Measurements from ENCODE around the gene SLIT1. TPM values are rescaled to one million over a fixed set of nuclear protein-coding genes. Genes with fewer than 3 reads are reported as not detected.

SLIT1 gene
- total and polyA plus RNA-seq, 2 of the 8 experiments (the other 6 are each of a cell fraction or from before 2014, with no cell fraction given) = 0.70 to 0.88 TPM

- Histone ChIP-seq H2AFZ (ENCODE audit: low read length) (no peak overlapping the region), H3K56ac (replicated peaks; ENCODE audit: insufficient read length, low read depth, low read length) (no peak overlapping the region), H3K36me3 (ENCODE audit: control insufficient read depth in 2 of 4, insufficient read depth in 4 of 4, low read length in 3 of 4) (peaks cover 3 to 15% (median 6%) of the 10 kb centered on the region in 4 experiments; a peak in 4 of 8 replicates), H2BK120ac (replicated peaks; ENCODE audit: low read depth, low read length) (no peak overlapping the region), H2AK5ac (ENCODE audit: low read depth, low read length) (no peak overlapping the region), H4K8ac (ENCODE audit: extremely low read depth, insufficient read depth, low read length) (no peak overlapping the region), H3K4me1 (replicated peaks in 1 of 4; ENCODE audit: control insufficient read depth in 3 of 4, insufficient read depth in 4 of 4, low read length in 3 of 4) (peaks cover 0 to 7% (median 4%) of the 10 kb centered on the region in 4 experiments; a peak in 6 of 7 replicates), H3K79me1 (ENCODE audit: low read depth, low read length) (no peaks in the 10 kb centered on the region; the same call in 1 of the 2 replicates), H2BK12ac (ENCODE audit: low read depth, low read length) (no peak overlapping the region), H3K14ac (ENCODE audit: insufficient read length) (no peak overlapping the region), H4K5ac (ENCODE audit: insufficient read length, low read depth, low read length) (no peak overlapping the region), H3K79me2 (ENCODE audit: control insufficient read depth in 1 of 2, insufficient read depth in 2 of 2, low read length in 2 of 2) (no peaks in the 10 kb centered on the region), H4K20me1 (replicated peaks in 1 of 2; ENCODE audit: control insufficient read depth in 1 of 2, insufficient read depth in 2 of 2, low read length in 2 of 2) (peaks cover 3 to 6% of the 10 kb centered on the region in 2 experiments), H2BK15ac (ENCODE audit: low read length) (no peak overlapping the region), H3K4me2 (ENCODE audit: insufficient read depth in 1 of 2, low read depth in 2 of 2, low read length in 2 of 2) (no peak overlapping the region), H3K4ac (replicated peaks; ENCODE audit: insufficient read length, low read depth, low read length) (no peak overlapping the region), H3K18ac (ENCODE audit: extremely low read depth, low read length) (no peak overlapping the region), H3K23ac (ENCODE audit: insufficient read length) (no peak overlapping the region), H4K91ac (replicated peaks; ENCODE audit: insufficient read length, low read length) (no peak overlapping the region), H3K9ac (replicated peaks in 1 of 4; ENCODE audit: extremely low read depth in 1 of 4, low read depth in 3 of 4, low read length in 3 of 4) (no peak overlapping the region), H3K23me2 (ENCODE audit: low read depth, low read length) (no peaks in the 10 kb centered on the region), H3K27me3 (replicated peaks in 1 of 4; ENCODE audit: control insufficient read depth in 3 of 4, extremely low read depth in 1 of 4, insufficient read depth in 3 of 4, low read length in 3 of 4) (no peaks in the 10 kb centered on the region), H3K4me3 (ENCODE audit: extremely low read depth in 1 of 4, insufficient read depth in 2 of 4, low read depth in 3 of 4, low read length in 4 of 4) (no peak overlapping the region), H2BK20ac (ENCODE audit: low read length) (no peak overlapping the region), H2BK5ac (ENCODE audit: low read depth, low read length) (no peak overlapping the region), H3K27ac (ENCODE audit: low read depth, low read length) (no peak overlapping the region), H3K9me3 (ENCODE audit: insufficient read depth in 2 of 2, low read depth in 1 of 2, low read length in 1 of 2) (no peaks in the 10 kb centered on the region)
- no peak for FAIRE-seq
- DNase-seq (ENCODE audit: low read depth in 1 of 2, low spot score in 2 of 2) = no peak
- ChIA-PET CTCF (ENCODE audit: partially characterized antibody) (interaction anchor here (0.9 to 44.6 kb wide), 15 partner anchors 8 to 166 kb away, joined by 3 to 1348 read pairs (median 4); no protein-coding TSS in a partner anchor), POLR2A (ENCODE audit: partially characterized antibody) (interaction anchor here (1.5 kb wide), 1 partner anchor 13 kb away, joined by 3 read pairs; no protein-coding TSS in a partner anchor)
- TF ChIP-seq JUN (IDR thresholded peaks at IDR 0.05; ENCODE audit: low read depth, low read length) = no peak
- no peak for TF ChIP-seq CTBP2 (IDR thresholded peaks at IDR 0.05; ENCODE audit: borderline replicate concordance, insufficient read depth, insufficient read length, low read length)
- no peak for TF ChIP-seq BRCA1 (IDR thresholded peaks at IDR 0.05; ENCODE audit: low read depth, low read length)
- no peak for TF ChIP-seq BACH1 (IDR thresholded peaks at IDR 0.05; ENCODE audit: low read length)
- no peak for TF ChIP-seq SP2 (IDR thresholded peaks at IDR 0.05; ENCODE audit: low read length)
- no peak for TF ChIP-seq CTCF (IDR thresholded peaks at IDR 0.05; ENCODE audit: control extremely low read depth in 1 of 3, insufficient read depth in 1 of 3, low read depth in 1 of 3, low read length in 3 of 3)
- WGBS, 2 experiments (ENCODE audit: extremely low coverage in 1 of 2, insufficient coverage in 1 of 2, insufficient read length in 1 of 2, insufficient replicate concordance in 2 of 2, low coverage in 1 of 2, low lambda C conversion rate in 2 of 2, missing lambda C conversion rate in 1 of 2) = 90% methylated on average over 4 of the region's 4 CpGs; no CpG with 5 or more reads in 1 of the 2 experiments
Observed at GRCh38 chr10:97224483-97225435, 39.0 kb upstream of the SLIT1 start.

Measured in H1 (cell line).